Measurements from ENCODE around the gene TUBB1. TPM values are rescaled to one million over a fixed set of nuclear protein-coding genes. Genes with fewer than 3 reads are reported as not detected.
A peak's percentile ranks its signal among the peaks of the same experiment; 100 is the strongest.

TUBB1 gene
- total and polyA plus RNA-seq, 2 of the 13 experiments (the other 11 are each of a cell fraction or from before 2014, with no cell fraction given), result 0.11 to 57.6 TPM

- TF ChIP-seq TFDP1 (CRISPR knock-in tag; IDR thresholded peaks at IDR 0.05; ENCODE audit: borderline replicate concordance) (peak; percentile 82; the same call in 1 of the 2 replicates), CBX2 (IDR thresholded peaks at IDR 0.05; ENCODE audit: low read depth, low read length) (no peak), CBX2 (CRISPR knock-in tag; IDR thresholded peaks at IDR 0.05; ENCODE audit: low read depth) (no peak), ATF1 (CRISPR knock-in tag; IDR thresholded peaks at IDR 0.05) (no peak), ZMYM2 (CRISPR knock-in tag; IDR thresholded peaks at IDR 0.05) (peak; percentile 92), WIZ (CRISPR knock-in tag; IDR thresholded peaks at IDR 0.05) (no peak), TEAD2 (CRISPR knock-in tag; IDR thresholded peaks at IDR 0.05) (0 out of 2 replicates have a peak, but pooled peaks have one; percentile 50), ZNF589 (CRISPR knock-in tag; conservative IDR thresholded peaks at IDR 0.05) (no peak), NFIB (CRISPR knock-in tag; IDR thresholded peaks at IDR 0.05; ENCODE audit: borderline replicate concordance) (no peak), ZNF292 (CRISPR knock-in tag; IDR thresholded peaks at IDR 0.05; ENCODE audit: borderline replicate concordance, low read depth) (peak; percentile 56; the same call in 1 of the 2 replicates), ZNF496 (CRISPR knock-in tag; IDR thresholded peaks at IDR 0.05; ENCODE audit: insufficient replicate concordance) (no peak), ZNF609 (CRISPR knock-in tag; IDR thresholded peaks at IDR 0.05; ENCODE audit: borderline replicate concordance) (peak; percentile 74; the same call in 1 of the 2 replicates), ELK4 (CRISPR knock-in tag; IDR thresholded peaks at IDR 0.05; ENCODE audit: borderline replicate concordance) (no peak; the same call in 1 of the 2 replicates), ZBTB21 (CRISPR knock-in tag; IDR thresholded peaks at IDR 0.05) (no peak), HNF4A (CRISPR knock-in tag; IDR thresholded peaks at IDR 0.05) (peak; percentile 42; the same call in 1 of the 2 replicates)
Observed at GRCh38 chr20:58980711-58981627, 38.3 kb upstream of the TUBB1 start, which contains the start of gene NELFCD (continued).
